ENCODE results near the gene GCAT.

GRCh38 chr22:37775785-37776638, 31.7 kb upstream of the GCAT start:
- no peak for TF ChIP-seq POLR2A (IDR thresholded peaks at IDR 0.05)
- TF ChIP-seq CTCF (IDR thresholded peaks at IDR 0.05): no peak

Measured in testis (tissue), 2 donors.